ENCODE results near the gene FBXL17.

The FBXL17 gene

DNA sequence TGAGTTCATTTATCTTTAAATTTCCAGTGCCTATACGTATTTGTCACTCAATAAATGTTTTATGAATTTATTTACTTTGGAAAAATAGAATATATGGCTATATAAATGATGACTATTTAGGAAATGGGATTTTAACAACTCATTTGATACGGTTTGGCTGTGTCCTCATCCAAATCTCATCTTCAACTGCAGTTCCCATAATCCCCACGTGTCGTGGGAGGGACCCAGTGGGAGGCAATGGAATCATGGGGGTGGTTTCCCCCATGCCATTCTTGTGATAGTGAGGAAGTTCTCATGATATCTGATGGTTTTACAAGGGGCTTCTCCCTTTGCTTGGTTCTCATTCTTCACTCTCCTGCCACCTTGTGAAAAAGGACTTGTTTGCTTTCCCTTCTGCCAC lies 523.6 kb downstream of the FBXL17 start:
- DNase-seq (ENCODE audit: low read depth): no peak

DNA sequence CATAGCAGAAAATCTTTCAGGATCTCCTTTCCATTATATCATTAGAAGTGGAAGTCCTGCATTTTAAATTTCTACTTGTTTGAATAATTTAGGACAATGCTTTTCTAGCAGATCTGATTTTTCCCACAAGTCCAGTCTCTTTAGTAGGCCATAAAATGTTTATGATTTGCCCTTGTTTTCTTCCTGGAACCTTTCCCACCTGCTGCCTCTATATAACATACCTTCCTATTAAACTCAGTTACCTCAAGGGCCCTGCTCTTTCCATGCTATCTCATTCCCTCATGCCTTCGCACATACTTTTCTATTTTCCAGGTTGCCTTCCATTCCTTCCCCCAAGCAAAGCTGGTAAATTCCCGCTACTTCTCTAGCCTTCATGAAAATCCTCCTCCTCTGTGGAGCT lies 524.1 kb downstream of the FBXL17 start:
- DNase-seq (ENCODE audit: low read depth): no peak

DNA sequence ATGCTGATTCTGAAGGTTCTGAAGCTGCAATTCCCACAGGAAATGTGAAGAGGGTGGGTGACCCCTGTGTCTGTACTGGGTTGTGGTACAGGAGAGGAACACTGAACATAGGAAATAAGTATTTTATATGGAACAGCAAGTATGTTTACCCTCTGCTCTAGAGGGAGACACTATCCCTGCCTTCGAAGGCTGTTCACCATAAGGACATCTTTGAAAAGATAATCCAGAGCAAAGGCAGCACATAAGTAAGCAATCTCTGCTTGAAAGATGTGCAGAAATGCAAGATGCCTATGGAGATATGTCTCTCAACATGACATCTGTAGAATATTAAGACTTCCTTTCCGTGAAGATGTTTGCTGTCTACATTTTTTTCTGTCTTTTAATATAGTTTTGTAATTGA lies 526.7 kb downstream of the FBXL17 start:
- no peak for DNase-seq (ENCODE audit: low read depth)

DNA sequence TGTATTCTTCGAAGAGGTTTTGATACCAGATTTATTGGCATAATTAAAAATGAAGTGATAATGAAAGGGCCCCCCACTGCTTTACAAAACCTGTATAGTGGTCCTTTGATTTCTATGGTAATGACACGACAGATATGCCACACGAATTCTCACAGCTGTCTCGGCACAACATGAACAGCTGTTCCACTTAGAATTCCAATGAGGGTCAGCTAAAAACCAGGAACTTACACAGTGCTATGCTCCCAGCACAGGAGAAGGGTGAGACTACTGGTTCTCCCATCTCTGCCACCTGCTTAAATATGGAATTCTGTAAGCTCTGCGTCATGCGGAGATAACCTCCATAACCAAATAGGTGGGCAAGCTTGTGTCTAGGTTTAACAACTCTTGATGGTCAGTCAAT lies 528.2 kb downstream of the FBXL17 start:
- DNase-seq (ENCODE audit: low read depth): no peak

DNA sequence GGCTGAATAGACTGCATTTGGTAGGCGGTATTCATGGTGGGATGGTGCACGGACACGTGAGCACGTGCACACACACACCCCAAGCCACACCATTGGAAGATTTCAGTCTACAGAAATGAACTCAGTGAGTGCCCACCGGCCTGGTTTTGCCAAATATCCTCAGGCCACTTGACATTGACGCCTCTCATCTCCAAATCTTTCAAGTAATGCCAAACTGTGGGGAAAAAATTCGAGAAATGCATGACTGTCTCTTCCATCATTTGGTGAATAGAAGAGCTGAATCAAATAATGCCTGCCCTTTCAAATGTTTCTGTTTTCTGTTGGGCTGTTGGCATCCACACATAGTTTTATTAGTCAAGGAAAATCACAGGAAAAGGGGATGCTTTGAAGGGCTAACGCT lies 528.9 kb downstream of the FBXL17 start:
- DNase-seq (ENCODE audit: low read depth): no peak

DNA sequence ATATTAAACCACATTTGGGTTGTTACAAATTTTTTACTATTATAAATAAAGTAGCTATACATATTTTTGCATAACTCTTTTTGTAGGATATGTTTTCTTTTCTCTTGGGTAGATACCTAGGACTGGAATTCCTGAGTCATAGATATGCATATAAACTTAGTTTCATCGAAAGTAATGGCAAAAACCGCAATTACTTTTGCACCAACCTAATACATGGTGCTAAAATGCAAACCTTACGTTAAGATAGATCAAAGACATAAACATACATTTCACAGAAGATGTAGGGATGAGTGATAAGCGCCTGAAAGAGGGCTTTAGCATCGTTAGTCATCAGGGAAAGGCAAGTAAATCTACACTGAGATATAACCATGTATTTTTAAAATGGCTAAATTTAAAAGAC lies 532.8 kb downstream of the FBXL17 start:
- DNase-seq (ENCODE audit: low read depth): no peak

DNA sequence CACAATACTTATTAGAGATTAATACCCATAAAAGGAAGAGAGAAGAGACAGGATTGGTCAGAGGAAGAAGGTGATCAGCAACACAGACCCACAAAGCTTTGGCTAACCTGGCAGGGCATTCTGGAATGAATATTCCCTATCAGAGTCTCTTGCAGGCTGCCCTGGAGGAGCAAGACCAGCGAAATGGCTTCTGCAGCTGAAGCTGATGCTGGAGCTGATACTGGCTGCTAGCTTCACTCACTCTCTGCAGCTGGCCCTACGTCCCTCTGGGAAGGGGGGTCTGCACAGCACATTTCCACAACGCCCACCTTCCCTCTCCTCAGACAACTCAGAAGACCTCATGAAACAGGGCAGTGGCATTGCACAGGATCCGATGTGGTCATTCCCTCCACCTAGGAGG lies 541.3 kb downstream of the FBXL17 start:
- no peak for DNase-seq (ENCODE audit: low read depth)

DNA sequence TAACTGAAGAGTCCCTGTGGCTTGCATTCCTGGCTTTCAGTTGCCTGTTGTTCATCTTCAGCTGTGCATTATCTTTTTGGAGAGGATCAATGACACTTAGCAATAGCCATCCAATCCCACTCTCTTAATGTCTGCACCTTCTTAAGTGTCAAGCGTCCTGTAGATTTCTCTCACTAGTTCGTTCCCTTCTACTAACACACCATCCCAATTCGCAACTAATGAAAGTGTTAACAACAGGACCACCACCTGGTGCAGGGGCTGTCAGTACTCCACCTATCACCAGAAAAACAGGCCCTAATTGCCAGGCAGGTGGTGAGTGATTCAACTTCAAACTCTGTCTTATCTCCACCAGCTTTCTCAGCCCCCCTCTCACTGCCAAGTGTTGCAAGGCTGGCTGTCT lies 541.7 kb downstream of the FBXL17 start:
- no peak for DNase-seq (ENCODE audit: low read depth)

DNA sequence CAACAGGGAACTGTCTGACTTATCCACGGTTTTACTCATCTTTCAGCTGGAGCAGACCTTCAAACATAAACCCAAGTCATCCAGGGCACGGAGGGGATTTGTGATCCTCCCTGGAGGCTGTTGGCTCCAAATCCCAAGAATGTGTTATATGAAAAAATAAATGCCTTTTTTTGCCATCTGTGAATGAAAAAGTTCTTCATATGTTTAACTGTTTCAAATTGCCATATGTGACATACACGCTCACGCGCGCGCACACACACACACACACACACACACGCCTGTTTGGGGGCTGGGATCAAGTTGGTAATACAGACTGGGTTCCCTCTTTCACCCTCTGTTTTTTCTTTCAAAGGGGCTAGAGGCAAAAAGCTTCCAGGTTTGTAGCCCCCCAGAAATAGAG lies 546.8 kb downstream of the FBXL17 start:
- DNase-seq (ENCODE audit: low read depth): no peak

DNA sequence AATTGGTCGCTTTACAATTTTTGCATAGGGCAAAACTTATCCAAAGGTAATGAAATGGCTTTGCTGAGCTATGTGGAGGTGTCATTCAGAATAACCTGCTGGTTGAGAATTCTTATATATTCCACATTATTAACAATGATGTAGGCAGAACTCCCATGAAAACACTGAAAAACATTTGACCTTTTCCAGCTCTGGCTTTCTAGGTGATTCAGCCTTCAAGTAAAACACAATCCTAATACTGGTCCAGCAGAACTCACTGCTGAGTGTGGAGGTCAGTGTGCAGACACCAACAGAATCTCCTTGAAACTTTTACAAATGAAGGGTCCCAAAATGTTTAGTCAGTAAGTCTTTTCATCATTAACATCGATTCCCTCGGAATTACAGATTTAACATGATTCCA lies 549.2 kb downstream of the FBXL17 start:
- DNase-seq (ENCODE audit: low read depth): no peak

DNA sequence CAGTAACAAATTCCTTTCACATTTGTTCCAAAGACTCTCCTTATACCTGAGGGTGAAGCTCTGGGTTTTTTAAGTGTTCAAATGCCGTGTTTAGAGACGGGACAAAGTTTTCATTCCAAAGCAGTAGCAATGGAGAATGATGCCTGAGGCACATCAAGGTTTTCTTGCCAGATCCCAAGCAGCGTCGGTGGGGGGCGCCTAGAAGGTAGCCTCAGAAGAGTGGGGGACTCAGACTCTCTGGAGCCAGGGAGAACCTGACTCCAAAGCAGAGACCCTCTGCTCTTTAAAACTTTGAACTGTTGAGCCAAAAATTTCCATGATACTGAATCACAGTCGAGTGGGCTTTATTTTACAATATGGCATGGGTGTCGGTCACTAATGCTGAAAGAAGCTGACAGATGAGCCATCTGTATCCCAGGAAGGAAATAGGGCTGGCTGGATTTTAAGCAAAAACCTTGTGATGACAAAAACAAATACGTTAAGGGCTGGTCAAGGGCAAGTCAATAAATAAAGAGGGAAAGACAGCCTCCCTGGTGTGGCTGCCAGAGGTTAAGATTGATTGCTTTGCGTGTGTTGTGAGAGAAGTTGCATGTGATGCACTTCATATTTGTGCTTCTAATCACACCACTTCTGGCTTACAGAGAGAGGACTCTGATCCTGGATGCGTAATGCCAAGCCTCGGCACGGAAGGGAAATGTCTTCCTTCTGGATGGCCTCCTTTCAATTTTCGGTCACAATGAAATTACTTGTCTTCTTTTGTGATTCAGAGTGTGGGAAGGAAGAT lies 550.1 kb downstream of the FBXL17 start:
- no peak for DNase-seq (ENCODE audit: low read depth)

DNA sequence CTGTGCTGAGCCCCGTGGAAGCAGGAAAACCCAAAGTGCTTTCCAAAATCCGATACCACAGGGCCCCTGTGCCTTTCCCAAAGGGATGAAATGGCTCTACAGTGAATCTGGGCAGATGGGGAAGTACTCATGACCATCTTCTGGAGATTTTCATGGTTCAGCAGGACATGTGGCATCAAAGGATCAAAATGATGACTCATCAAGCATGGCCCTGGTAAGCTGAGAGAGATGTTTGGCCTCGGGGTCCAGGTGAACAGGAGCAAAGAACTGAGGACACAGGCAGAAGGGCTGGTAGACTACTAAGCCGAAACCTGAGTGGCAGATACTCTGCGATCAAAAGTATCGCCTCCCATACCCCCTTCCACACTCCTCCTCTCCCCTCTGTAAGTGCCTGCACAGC lies 551.1 kb downstream of the FBXL17 start:
- DNase-seq (ENCODE audit: low read depth): no peak

DNA sequence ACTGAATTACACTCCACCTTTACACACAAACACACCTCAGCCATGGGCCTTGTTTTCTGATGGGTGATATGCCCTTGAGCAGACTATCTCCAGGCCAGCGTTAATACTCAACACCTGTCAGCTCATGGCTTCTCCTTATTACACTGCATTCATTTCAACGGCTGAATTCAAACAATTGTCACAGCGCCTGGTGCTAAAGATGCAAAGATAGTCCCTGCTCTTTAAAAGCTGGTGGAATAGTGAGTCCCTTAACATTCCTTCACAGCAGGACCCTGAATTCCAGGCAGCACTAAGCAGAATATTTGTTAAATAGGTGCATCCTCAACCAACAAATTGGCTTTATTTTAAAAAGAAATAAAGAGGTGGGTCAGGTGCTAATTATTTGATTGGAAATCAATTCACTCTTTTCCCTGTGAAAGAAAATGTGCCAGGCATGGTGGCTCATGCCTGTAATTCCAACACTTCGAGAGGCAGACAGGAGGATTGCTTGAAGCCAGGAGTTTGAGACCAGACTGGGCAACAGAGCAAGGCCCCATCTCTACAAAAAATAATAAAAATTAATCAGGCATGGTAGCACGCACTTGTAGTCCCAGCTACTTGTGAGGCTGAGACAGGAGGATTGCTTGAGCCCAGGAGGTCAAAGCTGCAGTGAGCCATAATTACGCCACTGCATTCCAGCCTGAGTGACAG lies 555.4 kb downstream of the FBXL17 start:
- no peak for DNase-seq (ENCODE audit: low read depth)

DNA sequence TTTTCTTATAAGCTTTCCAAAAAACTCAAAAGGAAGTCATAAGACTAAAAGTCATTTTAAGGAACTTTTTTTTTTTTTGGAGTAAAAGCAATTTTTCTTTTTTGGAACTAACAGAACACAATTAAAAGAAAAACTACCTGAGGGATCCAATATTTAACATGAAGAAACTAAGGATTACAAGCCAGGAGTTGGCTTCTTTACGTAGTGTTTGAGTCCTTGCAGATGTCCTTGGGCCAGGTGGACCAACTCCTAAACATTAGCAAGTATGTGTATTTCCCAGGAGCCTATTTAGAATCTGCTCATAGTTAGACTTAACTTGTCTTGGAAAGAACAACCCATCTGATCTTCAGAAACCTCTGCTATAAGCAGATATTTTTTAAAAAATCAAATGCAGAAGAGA lies 557.1 kb downstream of the FBXL17 start:
- no peak for DNase-seq (ENCODE audit: low read depth)

DNA sequence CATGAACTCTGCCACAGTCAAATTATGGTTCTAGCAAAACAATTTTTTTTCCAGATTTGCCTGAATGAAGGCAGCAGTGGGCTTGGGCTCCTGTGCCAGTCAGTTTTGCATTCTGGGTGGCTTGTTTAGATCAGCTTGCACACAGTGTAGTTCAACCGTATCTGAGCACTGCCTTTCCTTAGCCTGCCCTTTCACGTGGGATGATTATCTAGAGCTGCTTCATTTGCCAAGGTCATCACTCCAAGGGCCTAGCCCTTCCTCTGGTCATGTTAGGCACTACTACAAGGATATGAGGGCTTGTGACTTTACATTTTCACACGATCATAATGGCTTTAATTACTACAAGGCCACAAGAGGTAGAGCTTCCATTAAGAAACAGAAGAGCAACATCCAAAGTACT lies 560.6 kb downstream of the FBXL17 start:
- DNase-seq (ENCODE audit: low read depth): no peak

DNA sequence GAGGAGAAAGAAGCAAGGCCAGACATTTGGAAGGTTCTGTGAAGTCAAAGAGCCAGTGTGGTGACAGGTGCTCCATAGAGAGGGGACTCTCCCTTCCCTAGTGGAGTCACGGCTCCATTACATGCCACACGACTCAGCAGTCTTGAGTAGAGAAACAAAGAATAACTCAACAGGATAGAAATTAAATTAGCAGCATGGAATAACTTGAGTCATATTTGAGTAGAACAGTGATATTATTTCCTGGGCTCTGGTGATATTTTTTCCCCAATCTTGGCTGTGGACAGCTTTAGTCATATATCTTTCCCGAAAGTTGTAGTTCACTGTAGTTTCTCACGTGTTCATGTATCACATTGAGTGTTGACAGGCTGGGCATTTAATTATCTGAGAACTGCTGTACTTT lies 561.5 kb downstream of the FBXL17 start:
- DNase-seq (ENCODE audit: low read depth): no peak

DNA sequence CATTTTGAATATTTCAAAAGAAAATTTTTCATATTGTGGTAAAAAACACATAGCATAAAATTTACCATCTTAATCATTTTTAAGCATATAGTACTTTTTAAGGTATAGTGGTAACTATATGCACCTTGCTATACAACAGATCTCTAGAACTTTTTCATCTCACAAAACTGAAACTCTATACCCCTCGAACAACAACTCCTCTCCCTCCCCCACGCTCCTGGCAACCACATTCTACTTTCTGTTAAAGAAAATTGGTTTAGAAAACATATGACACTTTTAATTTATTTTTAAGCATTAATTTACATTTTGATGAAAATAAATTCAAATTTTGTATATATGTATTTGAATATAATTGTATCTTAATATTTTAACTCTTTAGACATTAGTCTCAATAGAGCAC lies 563.9 kb downstream of the FBXL17 start:
- no peak for DNase-seq (ENCODE audit: low read depth)

DNA sequence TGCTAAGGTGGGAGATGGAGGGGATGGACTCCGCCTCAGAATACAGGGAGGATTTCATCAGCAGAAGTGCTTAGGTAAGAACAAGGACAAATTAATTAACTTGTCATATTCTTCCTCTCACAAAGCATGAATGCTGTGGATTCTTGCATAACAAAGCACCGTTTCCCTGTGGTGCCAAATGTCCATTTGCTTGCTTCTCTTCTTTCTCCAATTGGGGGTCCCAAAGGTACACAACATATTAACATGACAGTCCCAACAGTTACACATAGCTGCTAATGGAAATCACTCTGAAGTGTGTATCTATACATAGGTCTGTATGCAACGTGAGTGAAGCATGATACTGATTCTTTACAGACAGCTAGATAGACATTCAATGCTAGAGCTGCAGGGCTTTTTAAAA lies 564.5 kb downstream of the FBXL17 start:
- no peak for DNase-seq (ENCODE audit: low read depth)

DNA sequence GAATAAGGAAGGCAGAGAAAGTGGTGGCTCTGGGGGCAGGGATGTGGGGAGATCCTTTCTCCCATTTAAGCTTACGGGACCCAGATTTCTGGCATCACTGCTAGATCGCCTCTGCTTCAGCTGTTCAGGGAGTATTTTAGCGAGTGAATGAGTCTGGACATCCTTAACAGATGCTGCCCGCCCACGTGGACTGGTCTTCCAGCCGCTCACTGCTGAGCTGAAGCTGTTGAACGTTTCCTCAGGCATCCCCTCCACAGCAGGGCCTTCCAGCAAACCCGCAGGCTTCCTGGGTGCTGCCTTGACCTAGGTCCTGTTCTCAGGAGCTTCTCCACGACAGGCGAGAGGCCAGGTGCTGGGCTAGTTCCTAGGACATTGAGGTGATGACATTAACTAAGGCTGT lies 566.8 kb downstream of the FBXL17 start:
- no peak for DNase-seq (ENCODE audit: low read depth)

DNA sequence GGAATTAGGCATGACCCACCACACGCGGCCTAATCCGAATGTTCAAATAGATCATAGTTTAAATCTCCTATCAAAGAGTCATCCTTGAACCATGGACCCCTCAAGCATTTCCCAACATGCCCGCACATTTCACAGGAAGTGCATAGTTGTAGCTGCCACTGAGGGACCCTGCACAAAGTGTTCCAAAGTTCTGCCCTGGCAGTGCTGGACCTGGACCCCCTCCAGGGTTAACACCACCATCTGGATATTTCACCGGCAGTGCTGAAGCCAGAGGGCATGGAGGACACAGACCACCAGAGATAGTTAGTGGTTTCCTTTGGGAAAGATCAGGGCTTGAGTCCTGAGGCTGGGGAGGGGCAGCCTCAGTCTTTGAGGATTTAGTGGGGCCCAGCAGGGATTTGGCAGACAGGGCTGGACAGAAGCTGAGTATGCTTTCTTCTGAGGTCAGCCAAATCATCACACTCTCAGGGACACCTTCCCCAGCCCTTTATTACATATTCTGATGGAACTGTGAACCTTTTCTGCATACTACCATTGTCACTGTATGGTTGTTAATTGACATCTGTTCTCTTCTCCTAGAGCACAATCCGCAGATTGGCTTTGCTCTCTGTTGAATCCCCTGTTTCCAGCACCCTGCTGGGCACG lies 567.6 kb downstream of the FBXL17 start:
- no peak for DNase-seq (ENCODE audit: low read depth)

DNA sequence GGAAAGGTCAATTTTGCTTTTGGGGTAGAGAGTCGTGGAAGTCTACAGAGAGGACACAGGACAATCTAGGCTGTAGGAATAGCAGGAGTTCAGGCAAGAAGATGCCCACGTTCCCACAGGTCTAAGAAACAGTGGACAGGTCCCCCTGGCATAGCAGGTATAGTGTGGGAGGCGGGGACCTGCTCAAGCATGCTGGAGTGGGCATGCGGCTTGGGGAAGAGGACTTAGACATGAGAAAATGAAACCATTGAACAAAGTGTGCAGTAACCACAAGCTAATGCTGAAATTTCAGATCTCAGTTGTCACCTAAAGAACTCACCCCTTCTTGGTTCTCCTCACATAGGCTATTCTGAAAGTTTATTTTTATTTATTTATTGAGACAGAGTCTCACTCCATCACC lies 568.3 kb downstream of the FBXL17 start:
- no peak for DNase-seq (ENCODE audit: low read depth)

DNA sequence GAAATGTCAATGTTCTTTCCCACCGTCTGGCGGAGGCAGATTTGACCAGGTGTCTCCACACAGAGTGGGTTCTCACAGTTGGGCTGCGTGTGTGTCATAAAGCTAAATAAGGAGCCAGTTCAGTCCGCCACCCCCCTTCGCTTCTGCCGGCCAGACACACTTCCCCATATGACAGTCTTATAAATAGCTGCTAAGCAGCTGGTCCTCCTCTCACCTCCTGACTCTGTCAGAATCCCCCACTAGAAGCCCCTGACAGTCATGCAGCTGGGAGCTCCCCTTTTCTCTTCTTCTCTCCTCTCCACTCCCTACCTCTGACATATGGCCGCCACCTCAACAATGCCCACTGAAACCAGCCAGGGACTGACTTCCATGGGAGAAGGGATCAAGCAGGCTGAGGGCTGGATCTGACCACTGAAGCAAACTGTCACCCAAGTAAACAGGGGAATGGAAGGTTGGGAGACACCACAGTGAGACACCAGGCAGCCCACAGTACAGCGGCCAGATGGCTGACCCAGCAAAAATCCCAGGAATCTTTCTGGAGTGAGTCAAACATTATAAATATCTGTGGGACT lies 569.2 kb downstream of the FBXL17 start:
- DNase-seq (ENCODE audit: low read depth): no peak
